H9 (cell line): ENCODE results near the gene MAPKAP1. TPM values are rescaled to one million over a fixed set of nuclear protein-coding genes. Genes with fewer than 3 reads are reported as not detected.

ENCODE experiments used
- DNase-seq: peaks from one replicate; pipeline ENCODE4 v3.0.0-alpha.2; 2017
- H2AFZ ChIP-seq: one replicate; pipeline ENCODE4 v1.6.1; 2013; ENCODE audit warnings: mild to moderate bottlenecking, low read length, control low read depth, moderate library complexity
- H2AK5ac ChIP-seq: 2 replicates; pipeline ENCODE4 v1.6.1; 2013; ENCODE audit warnings: low read length, control low read depth, mixed read lengths; ENCODE audit not compliant: insufficient read length
- H2BK120ac ChIP-seq: one replicate; pipeline ENCODE4 v1.6.1; 2013; ENCODE audit warnings: low read depth, mild to moderate bottlenecking, low read length, control low read depth, inconsistent platforms; ENCODE audit not compliant: poor library complexity, severe bottlenecking
- H2BK12ac ChIP-seq: 2 replicates; pipeline ENCODE4 v1.6.1; 2013; ENCODE audit warnings: low read length, control low read depth, mixed read lengths, low read depth; ENCODE audit not compliant: insufficient read length
- H2BK15ac ChIP-seq: 2 replicates; pipeline ENCODE4 v1.6.1; 2013; ENCODE audit warnings: low read depth, low read length, control low read depth
- H2BK20ac ChIP-seq: one replicate; pipeline ENCODE4 v1.6.1; 2013; ENCODE audit warnings: low read depth, mild to moderate bottlenecking, low read length, control low read depth, inconsistent platforms; ENCODE audit not compliant: poor library complexity, severe bottlenecking
- H2BK5ac ChIP-seq: 2 replicates; pipeline ENCODE4 v1.6.1; 2013; ENCODE audit warnings: low read length, control low read depth, mixed read lengths; ENCODE audit not compliant: insufficient read length
- H3K14ac ChIP-seq: 2 replicates; pipeline ENCODE4 v1.6.1; 2013; ENCODE audit warnings: low read length, control low read depth; ENCODE audit not compliant: insufficient read depth
- H3K18ac ChIP-seq: 2 replicates; pipeline ENCODE4 v1.6.1; 2013; ENCODE audit warnings: low read depth, mild to moderate bottlenecking, mixed read lengths, low read length, control low read depth; ENCODE audit not compliant: insufficient read length
- H3K23ac ChIP-seq: 2 replicates; pipeline ENCODE4 v1.6.1; 2013; ENCODE audit warnings: low read length, control low read depth, mixed read lengths, low read depth; ENCODE audit not compliant: insufficient read length
- H3K23me2 ChIP-seq: 2 replicates; pipeline ENCODE4 v1.6.1; 2013; ENCODE audit warnings: low read depth, mild to moderate bottlenecking, mixed read lengths, low read length, control low read depth; ENCODE audit not compliant: insufficient read length, poor library complexity, severe bottlenecking
- H3K27ac ChIP-seq: 2 replicates; pipeline ENCODE4 v1.5.1; 2013; ENCODE audit warnings: low read length, control low read depth, mixed read lengths, low read depth; ENCODE audit not compliant: insufficient read length
- H3K27me3 ChIP-seq: 2 replicates; pipeline ENCODE4 v1.6.1; 2013; ENCODE audit warnings: low read length, control low read depth, inconsistent platforms; ENCODE audit not compliant: insufficient read depth
- H3K4ac ChIP-seq: 2 replicates; pipeline ENCODE4 v1.6.1; 2013; ENCODE audit warnings: low read depth, mild to moderate bottlenecking, control low read depth, inconsistent platforms, low read length, moderate library complexity
- H3K4me1 ChIP-seq: 2 replicates; pipeline ENCODE4 v1.6.1; 2013; ENCODE audit warnings: low read length, control low read depth, inconsistent platforms; ENCODE audit not compliant: insufficient read depth
- H3K4me2 ChIP-seq: 2 replicates; pipeline ENCODE4 v1.6.1; 2013; ENCODE audit warnings: low read length, control low read depth, mixed read lengths; ENCODE audit not compliant: insufficient read length, insufficient read depth
- H3K56ac ChIP-seq: 2 replicates; pipeline ENCODE4 v1.6.1; 2013; ENCODE audit warnings: low read depth, mild to moderate bottlenecking, mixed read lengths, low read length, control low read depth; ENCODE audit not compliant: insufficient read length
- H3K79me1 ChIP-seq: 2 replicates; pipeline ENCODE4 v1.6.1; 2013; ENCODE audit warnings: low read depth, mild to moderate bottlenecking, moderate library complexity, low read length, control low read depth, inconsistent platforms; ENCODE audit not compliant: insufficient read depth, poor library complexity, severe bottlenecking
- H3K79me2 ChIP-seq: 2 replicates; pipeline ENCODE4 v1.6.1; 2013; ENCODE audit warnings: low read length, control low read depth, inconsistent platforms; ENCODE audit not compliant: insufficient read depth
- H3K9ac ChIP-seq: 2 replicates; pipeline ENCODE4 v1.6.1; 2013; ENCODE audit warnings: low read length, control low read depth, mixed read lengths; ENCODE audit not compliant: insufficient read length; ENCODE audit errors: extremely low read depth
- H3K9me3 ChIP-seq: one replicate; pipeline ENCODE4 v1.6.1; 2013; ENCODE audit warnings: low read depth, low read length, inconsistent platforms; ENCODE audit not compliant: control insufficient read depth
- H3T11ph ChIP-seq: one replicate; pipeline ENCODE4 v1.6.1; 2013; ENCODE audit warnings: mild to moderate bottlenecking, low read length, control low read depth, inconsistent platforms
- H4K20me1 ChIP-seq: one replicate; pipeline ENCODE4 v1.6.1; 2013; ENCODE audit not compliant: control insufficient read depth, insufficient read length, insufficient read depth
- H4K5ac ChIP-seq: 2 replicates; pipeline ENCODE4 v1.6.1; 2013; ENCODE audit warnings: low read depth, mild to moderate bottlenecking, mixed read lengths, low read length, control low read depth; ENCODE audit not compliant: insufficient read length
- H4K8ac ChIP-seq: replicated peaks from 2 replicates; pipeline ENCODE4 v1.6.1; 2013; ENCODE audit warnings: low read length, control low read depth, mixed read lengths, low read depth; ENCODE audit not compliant: insufficient read length
- H4K91ac ChIP-seq: 2 replicates; pipeline ENCODE4 v1.6.1; 2013; ENCODE audit warnings: low read depth, mild to moderate bottlenecking, moderate library complexity, mixed read lengths, low read length, control low read depth; ENCODE audit not compliant: insufficient read length
- H3K27ac Mint-ChIP-seq, 3 experiments: 2 replicates in 2 of 3; 3 replicates in 1 of 3; pipeline ENCODE4 v1.8.0; 2020 to 2021; ENCODE audit warnings: mixed read lengths in 3 of 3, mild to moderate bottlenecking in 1 of 3, moderate library complexity in 1 of 3
- H3K27me3 Mint-ChIP-seq: 2 replicates; pipeline ENCODE4 v1.8.0; 2021; ENCODE audit warnings: low read depth, mild to moderate bottlenecking, moderate library complexity, mixed read lengths
- H3K36me3 Mint-ChIP-seq, 3 experiments: 2 replicates in 2 of 3; 3 replicates in 1 of 3; pipeline ENCODE4 v1.8.0; 2020 to 2021; ENCODE audit warnings: low read depth in 3 of 3, mixed read lengths in 3 of 3; ENCODE audit not compliant: insufficient read depth in 1 of 3
- H3K4me1 Mint-ChIP-seq, 2 experiments: 2 replicates each; pipeline ENCODE4 v1.8.0; 2020; ENCODE audit warnings: mixed read lengths in 2 of 2
- H3K4me3 Mint-ChIP-seq, 2 experiments: 2 replicates in 1 of 2; 3 replicates in 1 of 2; pipeline ENCODE4 v1.8.0; 2020 to 2021; ENCODE audit warnings: mild to moderate bottlenecking in 2 of 2, mixed read lengths in 2 of 2, moderate library complexity in 1 of 2
- H3K9me3 Mint-ChIP-seq, 2 experiments: 2 replicates in 1 of 2; 3 replicates in 1 of 2; pipeline ENCODE4 v1.8.0; 2020; ENCODE audit warnings: mild to moderate bottlenecking in 2 of 2, mixed read lengths in 2 of 2, moderate library complexity in 1 of 2
- WGBS: extraction: QIAGEN DNeasy Blood & Tissue Kit; methylation state at CpG from one replicate; pipeline ENCODE4 v1.1.7; 2013; ENCODE audit warnings: missing lambda C conversion rate, low lambda C conversion rate, mixed read lengths; ENCODE audit not compliant: insufficient read length; ENCODE audit errors: extremely low coverage; 5-methylcytosine and 5-hydroxymethylcytosine counted together
- total RNA-seq: library from RNA; stranded (reverse); gene quantifications from 2 replicates; pipeline ENCODE4 v1.2.1, GENCODE V29; 2021
- TF ChIP-seq, protein P1 (sequence below): fragments of 200-600 bp; sonication (generic); conservative IDR thresholded peaks from 3 replicates; pipeline ENCODE4 v1.8.0; 2021; ENCODE audit warnings: antibody characterized with exemption, mild to moderate bottlenecking

MAPKAP1 gene
- total RNA-seq, 1 experiment from 2014 or later, result 97.0 TPM

DNA sequence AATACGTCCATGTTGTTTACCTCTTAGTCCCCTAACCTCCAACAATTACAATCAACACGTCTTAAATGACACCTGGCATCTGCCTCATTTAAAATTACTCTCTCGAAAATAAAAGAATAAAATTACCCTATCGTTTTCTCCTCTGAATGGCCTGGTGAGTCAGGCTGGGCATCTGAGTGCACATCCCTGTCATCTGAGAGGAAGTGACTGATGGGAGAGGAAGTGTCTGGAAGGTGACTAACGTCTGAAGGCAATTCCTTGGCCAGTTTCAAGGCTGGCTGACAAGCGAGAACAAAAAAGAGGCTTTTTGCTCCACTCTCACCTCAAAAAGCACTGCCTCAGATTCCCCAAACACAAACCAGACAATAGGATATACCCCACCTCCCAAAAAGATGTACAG, 57.7 kb downstream of the MAPKAP1 start:
- no peak overlapping the region for H2AFZ ChIP-seq
- H3T11ph ChIP-seq, result no peak overlapping the region
- peaks cover 3% of the 10 kb centered on the region for H3K79me1 ChIP-seq
- no peak overlapping the region for H2BK5ac ChIP-seq
- H3K27me3 ChIP-seq, result no peaks in the 10 kb centered on the region
- no peak overlapping the region for H3K9ac ChIP-seq
- no peak overlapping the region for H3K14ac ChIP-seq
- H3K27ac Mint-ChIP-seq, result peak overlapping the region; percentile 8 to 58 (median 28); a peak in 2 of 7 replicates
- no peaks in the 10 kb centered on the region; a peak in 1 of 7 replicates for H3K36me3 Mint-ChIP-seq
- TF ChIP-seq, protein P1, sequence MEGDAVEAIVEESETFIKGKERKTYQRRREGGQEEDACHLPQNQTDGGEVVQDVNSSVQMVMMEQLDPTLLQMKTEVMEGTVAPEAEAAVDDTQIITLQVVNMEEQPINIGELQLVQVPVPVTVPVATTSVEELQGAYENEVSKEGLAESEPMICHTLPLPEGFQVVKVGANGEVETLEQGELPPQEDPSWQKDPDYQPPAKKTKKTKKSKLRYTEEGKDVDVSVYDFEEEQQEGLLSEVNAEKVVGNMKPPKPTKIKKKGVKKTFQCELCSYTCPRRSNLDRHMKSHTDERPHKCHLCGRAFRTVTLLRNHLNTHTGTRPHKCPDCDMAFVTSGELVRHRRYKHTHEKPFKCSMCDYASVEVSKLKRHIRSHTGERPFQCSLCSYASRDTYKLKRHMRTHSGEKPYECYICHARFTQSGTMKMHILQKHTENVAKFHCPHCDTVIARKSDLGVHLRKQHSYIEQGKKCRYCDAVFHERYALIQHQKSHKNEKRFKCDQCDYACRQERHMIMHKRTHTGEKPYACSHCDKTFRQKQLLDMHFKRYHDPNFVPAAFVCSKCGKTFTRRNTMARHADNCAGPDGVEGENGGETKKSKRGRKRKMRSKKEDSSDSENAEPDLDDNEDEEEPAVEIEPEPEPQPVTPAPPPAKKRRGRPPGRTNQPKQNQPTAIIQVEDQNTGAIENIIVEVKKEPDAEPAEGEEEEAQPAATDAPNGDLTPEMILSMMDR, result no peak
- H3K4me1 Mint-ChIP-seq, result peaks cover 81 to 82% of the 10 kb centered on the region in 2 experiments
- no peak overlapping the region for H4K8ac ChIP-seq
- no peaks in the 10 kb centered on the region for H3K9me3 ChIP-seq
- no peak overlapping the region for H3K4me3 Mint-ChIP-seq
- H2BK120ac ChIP-seq, result no peak overlapping the region
- H4K20me1 ChIP-seq, result no peaks in the 10 kb centered on the region
- H3K4me1 ChIP-seq, result peaks cover 23% of the 10 kb centered on the region; the same call in 1 of the 2 replicates
- H3K23ac ChIP-seq, result no peak overlapping the region
- no peak overlapping the region for H3K27ac ChIP-seq
- H3K27me3 Mint-ChIP-seq, result no peaks in the 10 kb centered on the region
- H2AK5ac ChIP-seq, result no peak overlapping the region
- DNase-seq, result no peak
- H2BK15ac ChIP-seq, result no peak overlapping the region
- H3K18ac ChIP-seq, result no peak overlapping the region
- no peaks in the 10 kb centered on the region for H3K9me3 Mint-ChIP-seq
- no peak overlapping the region for H3K4me2 ChIP-seq
- H2BK12ac ChIP-seq, result no peak overlapping the region
- no peak overlapping the region for H4K5ac ChIP-seq
- H3K4ac ChIP-seq, result no peak overlapping the region
- H3K23me2 ChIP-seq, result no peaks in the 10 kb centered on the region
- no peak overlapping the region for H3K56ac ChIP-seq
- WGBS, result 100% methylated on average over 2 of the region's 6 CpGs
- H3K79me2 ChIP-seq, result peaks cover 2% of the 10 kb centered on the region; the same call in 1 of the 2 replicates
- H2BK20ac ChIP-seq, result no peak overlapping the region
- no peak overlapping the region for H4K91ac ChIP-seq
